Posterior vena cava (tissue), 2 donors: ENCODE data around the gene MYOG. TPM values are rescaled to one million over a fixed set of nuclear protein-coding genes. Genes with fewer than 3 reads are reported as not detected.

ENCODE experiments used
- DNase-seq: peaks from one replicate; pipeline ENCODE4 v3.0.0-alpha.2; 2020; ENCODE audit warnings: low spot score
- intact Hi-C, 2 donors: fragments of 100-400 bp; cut with DNase I; formaldehyde crosslinking; loops; one replicate each; pipeline versions ENCODE4 v1.14.1 to v1.14.2; 2022 to 2023
- total RNA-seq, 2 donors: library from RNA; stranded (reverse); fragmentation: NEBNext Ultra II Directional; extraction: Animal tissue kit (Norgen Biotek cat#: 25700); gene quantifications; one replicate each; pipeline ENCODE4 v1.2.1, GENCODE V29; 2021
- donor health status: DM: yes; HTN: yes; CAD: no.
- donor health status: DM: yes; HTN: yes; CAD: no.

Gene MYOG
- total RNA-seq, 2 donors from 2014 or later, result not detected

- intact Hi-C loops, result no loop called here
- no peak for DNase-seq
These were observed 35.6 kb upstream of the MYOG start for GRCh38 chr1:203121186-203122015.

- no peak for DNase-seq
- intact Hi-C loops, result no loop called here
These were observed 34.7 kb upstream of the MYOG start for GRCh38 chr1:203120325-203121153.

- DNase-seq, result peak; percentile 93
- intact Hi-C loops, result loop anchor here (5.0 to 10.0 kb wide), 2 partner anchors 73 to 99 kb away; no protein-coding TSS in a partner anchor
These were observed 32.1 kb upstream of the MYOG start for GRCh38 chr1:203117611-203118575.

- intact Hi-C loops, result loop anchor here (5.0 to 10.0 kb wide), 2 partner anchors 71 to 101 kb away; no protein-coding TSS in a partner anchor
- DNase-seq, result no peak
These were observed 30.4 kb upstream of the MYOG start for GRCh38 chr1:203116091-203116820.

GRCh38 chr1:203114202-203114601, 28.4 kb upstream of the MYOG start:
- intact Hi-C loops, result loop anchor here in 1 of 2 donors (10.0 kb wide), 1 partner anchor 69 kb away; no protein-coding TSS in a partner anchor
- DNase-seq, result no peak

GRCh38 chr1:203113308-203113707, 27.5 kb upstream of the MYOG start:
- no peak for DNase-seq
- intact Hi-C loops, result loop anchor here in 1 of 2 donors (10.0 kb wide), 1 partner anchor 69 kb away; no protein-coding TSS in a partner anchor

GRCh38 chr1:203112475-203112874, 26.7 kb upstream of the MYOG start:
- DNase-seq, result no peak
- intact Hi-C loops, result loop anchor here in 1 of 2 donors (10.0 kb wide), 1 partner anchor 68 kb away; no protein-coding TSS in a partner anchor

GRCh38 chr1:203104789-203105390, 19.1 kb upstream of the MYOG start:
- DNase-seq, result no peak
- intact Hi-C loops, result no loop called here

- no peak for DNase-seq
- intact Hi-C loops, result no loop called here
These were observed 18.1 kb upstream of the MYOG start for GRCh38 chr1:203103829-203104495.

- DNase-seq, result no peak
- intact Hi-C loops, result no loop called here
These were observed 17.4 kb upstream of the MYOG start for GRCh38 chr1:203103216-203103615.

GRCh38 chr1:203101813-203102634, 16.2 kb upstream of the MYOG start:
- intact Hi-C loops, result no loop called here
- DNase-seq, result no peak

- DNase-seq, result no peak
- intact Hi-C loops, result no loop called here
These were observed 14.7 kb upstream of the MYOG start for GRCh38 chr1:203100516-203100869.

GRCh38 chr1:203099805-203100515, 14.1 kb upstream of the MYOG start:
- intact Hi-C loops, result no loop called here
- DNase-seq, result no peak

- no peak for DNase-seq
These were observed 13.2 kb upstream of the MYOG start for GRCh38 chr1:203098914-203099520.

GRCh38 chr1:203098445-203098844, 12.6 kb upstream of the MYOG start:
- intact Hi-C loops, result no loop called here
- DNase-seq, result no peak

More at GRCh38 chr1:203098914-203099520, 13.2 kb upstream of the MYOG start:
- intact Hi-C loops, result no loop called here

- no peak for DNase-seq
- intact Hi-C loops, result no loop called here
These were observed 11.2 kb upstream of the MYOG start for GRCh38 chr1:203097001-203097400.
